WERI-Rb-1 (cell line): ENCODE measurements around the gene PRRC2B.

Experiments used
- DNase-seq: peaks from one replicate; pipeline ENCODE4 v3.0.0-alpha.2; 2020
- H3K27ac ChIP-seq: fragments of 250-450 bp; sonication (Bioruptor Pico); 2 replicates; pipeline ENCODE4 v1.5.1; 2020; ENCODE audit warnings: mild to moderate bottlenecking, moderate library complexity
- H3K27me3 ChIP-seq: fragments of 250-450 bp; sonication (Bioruptor Pico); 2 replicates; pipeline ENCODE4 v1.5.1; 2021; ENCODE audit warnings: mild to moderate bottlenecking, low read depth, moderate library complexity; ENCODE audit not compliant: insufficient read depth, severe bottlenecking
- H3K36me3 ChIP-seq: fragments of 250-450 bp; sonication (Bioruptor Pico); 2 replicates; pipeline ENCODE4 v1.5.1; 2020; ENCODE audit warnings: mild to moderate bottlenecking, moderate library complexity
- H3K4me3 ChIP-seq: 2 replicates; pipeline ENCODE4 v1.5.1; 2011; ENCODE audit warnings: low read depth, mild to moderate bottlenecking, control low read depth, low read length
- H3K9me3 ChIP-seq: fragments of 250-450 bp; sonication (Bioruptor Pico); 2 replicates; pipeline ENCODE4 v1.5.1; 2021; ENCODE audit warnings: mild to moderate bottlenecking, moderate library complexity; ENCODE audit not compliant: severe bottlenecking
- TF ChIP-seq, protein P1 (sequence below): IDR thresholded peaks from 2 replicates; pipeline ENCODE4 v1.5.1; 2011; ENCODE audit warnings: low read depth, mild to moderate bottlenecking, control low read depth, inconsistent platforms, low read length

Gene PRRC2B

DNA sequence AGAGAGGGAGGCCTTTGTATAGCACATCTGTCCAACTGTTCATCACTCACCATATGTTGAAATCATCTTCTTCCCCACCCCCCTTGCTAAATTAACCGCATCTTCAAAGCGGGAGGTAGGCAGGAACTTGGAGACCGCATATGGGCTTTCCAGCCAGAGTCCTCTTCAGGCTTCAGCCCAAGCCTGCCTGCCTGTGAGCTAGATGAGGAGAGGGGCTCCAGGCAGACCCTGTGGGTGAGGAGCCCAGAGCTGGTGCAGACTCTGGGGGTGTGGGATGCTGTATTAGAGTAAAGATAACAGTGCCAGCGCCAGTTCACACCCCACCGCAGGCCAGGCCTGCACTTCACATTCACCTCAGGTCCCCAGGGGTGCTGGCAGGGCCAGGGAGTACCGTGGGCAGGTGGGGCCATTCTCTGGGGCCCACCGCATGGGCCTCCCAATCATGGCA, 16.2 kb downstream of the PRRC2B start:
- Histone ChIP-seq H3K36me3 (peaks cover 52% of the 10 kb centered on the region), H3K9me3 (no peaks in the 10 kb centered on the region), H3K27me3 (no peaks in the 10 kb centered on the region), H3K4me3 (no peak overlapping the region), H3K27ac (no peak overlapping the region)
- TF ChIP-seq, protein P1, sequence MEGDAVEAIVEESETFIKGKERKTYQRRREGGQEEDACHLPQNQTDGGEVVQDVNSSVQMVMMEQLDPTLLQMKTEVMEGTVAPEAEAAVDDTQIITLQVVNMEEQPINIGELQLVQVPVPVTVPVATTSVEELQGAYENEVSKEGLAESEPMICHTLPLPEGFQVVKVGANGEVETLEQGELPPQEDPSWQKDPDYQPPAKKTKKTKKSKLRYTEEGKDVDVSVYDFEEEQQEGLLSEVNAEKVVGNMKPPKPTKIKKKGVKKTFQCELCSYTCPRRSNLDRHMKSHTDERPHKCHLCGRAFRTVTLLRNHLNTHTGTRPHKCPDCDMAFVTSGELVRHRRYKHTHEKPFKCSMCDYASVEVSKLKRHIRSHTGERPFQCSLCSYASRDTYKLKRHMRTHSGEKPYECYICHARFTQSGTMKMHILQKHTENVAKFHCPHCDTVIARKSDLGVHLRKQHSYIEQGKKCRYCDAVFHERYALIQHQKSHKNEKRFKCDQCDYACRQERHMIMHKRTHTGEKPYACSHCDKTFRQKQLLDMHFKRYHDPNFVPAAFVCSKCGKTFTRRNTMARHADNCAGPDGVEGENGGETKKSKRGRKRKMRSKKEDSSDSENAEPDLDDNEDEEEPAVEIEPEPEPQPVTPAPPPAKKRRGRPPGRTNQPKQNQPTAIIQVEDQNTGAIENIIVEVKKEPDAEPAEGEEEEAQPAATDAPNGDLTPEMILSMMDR = no peak
- no peak for DNase-seq

DNA sequence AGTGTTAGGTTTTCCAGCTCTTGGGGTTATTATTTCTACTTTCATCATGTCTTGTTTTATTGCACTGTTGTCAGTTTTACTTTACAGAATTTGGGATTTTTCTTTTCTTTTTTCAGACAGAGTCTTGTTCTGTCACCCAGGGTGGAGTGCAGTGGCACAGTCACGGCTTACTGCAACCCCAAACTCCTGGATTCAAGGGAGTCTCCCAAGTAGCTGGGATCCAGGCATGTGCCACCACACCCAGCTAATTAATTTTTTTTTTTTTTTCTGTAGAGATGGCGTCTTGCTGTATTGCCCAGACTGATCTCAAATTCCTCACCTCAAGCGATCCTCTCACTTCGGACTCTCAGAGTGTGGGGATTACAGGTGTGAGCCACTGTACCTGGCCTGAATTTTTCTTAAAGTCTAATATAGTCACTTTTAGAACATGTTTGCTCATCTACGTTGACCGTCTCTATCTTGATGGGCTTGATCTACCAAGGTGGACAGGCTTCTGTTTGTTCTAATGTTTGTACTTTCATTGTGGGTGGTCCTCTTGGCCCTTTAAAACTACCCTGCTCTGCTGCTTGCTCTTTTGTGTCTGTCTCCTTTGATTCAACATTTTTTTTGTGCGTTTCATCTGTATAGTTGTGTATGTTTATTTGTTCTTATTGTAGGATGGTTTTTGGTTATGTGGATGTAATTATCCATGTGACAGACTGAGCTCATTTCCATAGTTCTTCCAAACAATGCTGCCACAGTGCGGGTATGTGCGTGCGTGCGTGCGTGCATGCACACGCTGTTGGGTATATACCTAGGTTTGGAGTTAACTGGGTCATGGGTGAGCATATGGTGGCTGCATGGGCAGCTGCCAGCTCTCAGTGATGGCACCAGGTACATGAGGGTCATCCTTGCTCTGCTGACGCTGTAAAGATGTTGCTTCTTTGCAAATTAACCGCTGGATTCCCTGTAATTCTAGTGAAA, 18.1 kb downstream of the PRRC2B start:
- TF ChIP-seq, protein P1 = no peak
- H3K27ac ChIP-seq = no peak overlapping the region

DNA sequence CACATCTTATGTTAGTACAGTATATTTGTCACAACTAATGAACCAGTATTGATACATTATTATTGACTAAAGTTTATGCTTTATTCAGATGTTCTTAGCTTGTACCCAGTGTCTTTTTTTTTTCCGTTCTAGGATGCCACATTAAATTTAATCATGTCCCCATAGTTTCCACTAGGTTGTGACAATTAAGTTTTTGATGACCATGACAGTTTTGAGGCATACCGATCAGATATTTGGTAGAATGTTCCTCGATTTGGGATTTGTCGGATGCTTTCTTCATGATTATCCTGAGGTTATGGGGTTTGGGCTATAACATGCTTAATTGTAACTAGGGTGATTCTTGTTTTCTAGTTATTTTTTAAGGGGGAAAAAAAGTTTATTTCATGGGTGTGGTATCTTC, 22.6 kb downstream of the PRRC2B start:
- H3K9me3 ChIP-seq = no peaks in the 10 kb centered on the region
- TF ChIP-seq, protein P1 = no peak

More for the DNA sequence above, 18.1 kb downstream of the PRRC2B start:
- no peak overlapping the region for H3K4me3 ChIP-seq
- H3K27me3 ChIP-seq = no peaks in the 10 kb centered on the region
- no peaks in the 10 kb centered on the region for H3K9me3 ChIP-seq
- H3K36me3 ChIP-seq = peaks cover 63% of the 10 kb centered on the region
- no peak for DNase-seq

DNA sequence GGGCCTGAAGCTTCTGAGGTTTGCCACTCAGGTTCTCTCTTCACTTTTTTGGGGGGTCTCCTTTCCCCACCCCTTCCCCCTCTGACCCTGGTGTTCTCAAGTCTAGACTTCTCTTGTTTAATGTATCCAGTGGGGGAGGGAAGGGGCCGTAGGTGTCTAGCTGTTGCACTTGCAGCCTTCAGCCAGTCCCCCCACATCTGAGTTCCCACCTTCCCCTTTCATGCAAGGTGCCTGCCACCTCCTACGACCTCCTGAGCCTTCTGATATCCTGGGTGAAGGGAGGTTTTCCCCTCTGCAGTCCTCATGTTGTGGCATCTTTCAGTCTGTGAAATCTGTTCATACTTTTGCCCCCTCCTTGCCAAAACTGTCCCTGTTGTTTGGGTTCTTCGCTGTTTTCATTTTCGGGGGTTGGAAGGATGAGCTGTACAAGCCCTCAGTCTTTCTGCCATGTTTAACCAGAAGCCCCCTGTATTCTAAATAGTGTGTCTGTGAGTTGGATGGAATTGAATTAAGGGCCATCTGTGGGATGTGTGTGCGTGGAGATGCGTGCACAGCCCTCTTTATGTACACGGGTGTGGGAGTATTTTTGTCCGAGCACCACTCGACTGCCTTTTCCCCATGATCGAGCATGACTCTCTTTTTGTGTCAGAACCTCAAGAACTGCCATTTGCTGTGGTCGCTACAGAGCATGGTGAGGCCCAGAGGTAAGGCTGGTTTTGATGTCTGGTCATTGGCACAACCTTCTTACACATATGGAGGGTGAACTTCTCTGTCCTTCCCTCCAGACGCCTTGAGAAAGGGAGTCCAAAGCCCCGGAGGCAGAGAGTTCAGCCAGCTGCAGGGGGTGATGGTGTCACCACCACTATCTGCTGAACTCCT, 23.6 kb downstream of the PRRC2B start:
- Histone ChIP-seq H3K27me3 (no peaks in the 10 kb centered on the region), H3K9me3 (no peaks in the 10 kb centered on the region), H3K27ac (peak overlapping the region; percentile 17; the same call in 1 of the 2 replicates), H3K36me3 (peaks cover 73% of the 10 kb centered on the region), H3K4me3 (no peak overlapping the region)
- no peak for DNase-seq
- TF ChIP-seq, protein P1 = no peak

More for the DNA sequence above, 22.6 kb downstream of the PRRC2B start:
- H3K4me3 ChIP-seq = no peak overlapping the region
- DNase-seq = no peak
- no peak overlapping the region for H3K27ac ChIP-seq
- no peaks in the 10 kb centered on the region for H3K27me3 ChIP-seq
- H3K36me3 ChIP-seq = peaks cover 72% of the 10 kb centered on the region

DNA sequence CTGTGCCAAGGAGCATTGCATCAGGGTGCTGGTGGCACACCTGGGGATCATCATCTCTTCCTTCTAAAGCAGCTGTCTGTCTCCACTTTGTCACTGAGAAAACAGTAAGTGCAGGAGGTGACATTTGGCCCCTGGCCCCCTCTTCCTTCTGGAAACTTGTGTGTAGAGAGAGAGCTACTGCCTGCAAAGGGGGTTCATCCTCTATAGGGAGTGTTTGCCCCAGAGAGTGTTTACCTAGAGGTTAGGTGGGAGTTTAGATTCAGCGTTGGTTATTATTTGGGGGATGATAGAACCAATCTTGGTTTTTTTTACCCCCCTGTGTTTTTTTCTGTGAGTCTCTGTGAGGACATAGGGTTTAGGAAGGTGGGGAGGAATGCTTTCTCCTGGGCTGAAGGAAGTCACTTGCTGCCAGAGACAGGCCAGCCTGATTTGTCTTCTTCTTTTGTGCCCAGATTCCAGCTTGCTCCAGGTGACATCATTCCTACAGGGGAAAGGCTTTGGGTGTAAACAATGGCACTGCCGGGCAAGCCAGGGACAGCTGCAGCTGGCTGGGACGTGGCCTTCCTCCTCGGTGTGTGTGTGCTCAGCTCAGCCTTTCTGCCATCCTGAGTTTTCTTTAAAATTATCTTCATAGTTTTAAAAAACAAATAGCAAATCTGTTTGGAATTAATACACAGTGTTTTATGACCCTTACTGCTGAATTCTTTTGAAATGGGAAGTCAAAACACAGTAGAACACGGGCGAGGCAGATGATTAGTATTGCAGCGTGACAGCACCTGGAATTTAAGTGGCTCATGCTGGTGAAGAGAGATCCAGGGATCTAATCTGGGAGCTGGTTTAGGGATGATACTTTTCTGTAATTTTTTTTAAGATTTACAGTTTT, 24.5 kb downstream of the PRRC2B start:
- Histone ChIP-seq H3K9me3 (no peaks in the 10 kb centered on the region), H3K36me3 (peaks cover 79% of the 10 kb centered on the region), H3K27ac (no peak overlapping the region), H3K4me3 (no peak overlapping the region), H3K27me3 (no peaks in the 10 kb centered on the region)
- TF ChIP-seq, protein P1 = no peak
- DNase-seq = no peak
